ENCODE measurements around the gene FEN1.

FEN1 gene

GRCh38 chr11:61792310-61793082, at the start of gene FEN1, which contains the start of gene TMEM258:
TSS of gene FEN1 (plus strand) at chr11:61792911. CDS start at chr11:61795362, 2,451 bp downstream.
TSS of gene TMEM258 (minus strand) at chr11:61792599. CDS start at chr11:61792558, 41 bp downstream.
- peak; percentile 60 to 99 (median 94) for DNase-seq

- DNase-seq = no peak
Observed at GRCh38 chr11:61743486-61744095, 49.1 kb upstream of the FEN1 start.

- DNase-seq = no peak
Observed at GRCh38 chr11:61744181-61744580, 48.5 kb upstream of the FEN1 start.

- DNase-seq = no peak
Observed at GRCh38 chr11:61744609-61745156, 48.0 kb upstream of the FEN1 start.

GRCh38 chr11:61745781-61746441, 46.8 kb upstream of the FEN1 start:
- no peak for DNase-seq

GRCh38 chr11:61746442-61747191, 46.1 kb upstream of the FEN1 start:
- DNase-seq = no peak

- peak in 52 of 56 donors; percentile 23 to 92 (median 67) for DNase-seq
Observed at GRCh38 chr11:61747192-61747966, 45.3 kb upstream of the FEN1 start.

GRCh38 chr11:61747967-61748285, 44.8 kb upstream of the FEN1 start:
- no peak for DNase-seq

- peak in 55 of 56 donors; percentile 35 to 99 (median 87) for DNase-seq
Observed at GRCh38 chr11:61749591-61750217, 43.0 kb upstream of the FEN1 start.

GRCh38 chr11:61750631-61751273, 42.0 kb upstream of the FEN1 start:
- DNase-seq = no peak

GRCh38 chr11:61751384-61751783, 41.3 kb upstream of the FEN1 start:
- no peak for DNase-seq

- DNase-seq = peak in 35 of 56 donors; percentile 22 to 78 (median 51)
Observed at GRCh38 chr11:61752117-61752924, 40.4 kb upstream of the FEN1 start, which contains the start of gene MYRF. TSS of gene MYRF (plus strand) at chr11:61752636. CDS start at chr11:61752745, 109 bp downstream.

GRCh38 chr11:61752925-61753521, 39.7 kb upstream of the FEN1 start:
- no peak for DNase-seq

GRCh38 chr11:61753672-61754071, 39.0 kb upstream of the FEN1 start:
- peak in 3 of 56 donors; percentile 12 to 22 (median 16) for DNase-seq

- peak in 2 of 56 donors; percentile 21 to 33 for DNase-seq
Observed at GRCh38 chr11:61754534-61755482, 37.9 kb upstream of the FEN1 start.

- DNase-seq = no peak
Observed at GRCh38 chr11:61756147-61756451, 36.6 kb upstream of the FEN1 start.
